HG03045 (cell line): ENCODE results near the gene ZFP57.
A peak's percentile ranks its signal among the peaks of the same experiment; 100 is the strongest.

Experiments used
- ATAC-seq: cut with Tn5 transposase; IDR thresholded peaks from one replicate; pipeline ENCODE4 v1.9.1; 2021; ENCODE audit warnings: mild to moderate bottlenecking, moderate library complexity; ENCODE audit not compliant: unreplicated experiment

Gene ZFP57

DNA sequence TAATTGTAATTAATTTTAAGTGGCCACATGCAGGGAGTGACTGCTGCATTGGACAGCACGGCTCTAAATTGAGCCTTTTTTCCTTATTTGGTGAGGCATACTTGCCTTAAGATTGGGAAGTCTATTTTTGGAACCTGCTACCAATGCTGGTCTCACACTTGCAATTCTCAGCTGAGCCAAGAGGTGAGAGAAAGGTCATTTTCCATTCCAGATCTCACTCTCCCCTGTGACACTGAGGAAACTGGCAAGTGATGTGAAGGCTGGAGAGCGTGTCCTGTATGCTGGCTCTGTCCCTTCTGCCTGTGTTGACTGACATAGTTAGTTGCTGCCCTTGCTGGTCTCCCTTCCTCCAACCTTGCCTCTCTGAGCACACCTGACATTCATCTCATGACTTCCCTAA lies 24.8 kb downstream of the ZFP57 start:
- no peak for ATAC-seq

- no peak for ATAC-seq
Measured at GRCh38 chr6:29655658-29656057, 25.3 kb downstream of the ZFP57 start.

DNA sequence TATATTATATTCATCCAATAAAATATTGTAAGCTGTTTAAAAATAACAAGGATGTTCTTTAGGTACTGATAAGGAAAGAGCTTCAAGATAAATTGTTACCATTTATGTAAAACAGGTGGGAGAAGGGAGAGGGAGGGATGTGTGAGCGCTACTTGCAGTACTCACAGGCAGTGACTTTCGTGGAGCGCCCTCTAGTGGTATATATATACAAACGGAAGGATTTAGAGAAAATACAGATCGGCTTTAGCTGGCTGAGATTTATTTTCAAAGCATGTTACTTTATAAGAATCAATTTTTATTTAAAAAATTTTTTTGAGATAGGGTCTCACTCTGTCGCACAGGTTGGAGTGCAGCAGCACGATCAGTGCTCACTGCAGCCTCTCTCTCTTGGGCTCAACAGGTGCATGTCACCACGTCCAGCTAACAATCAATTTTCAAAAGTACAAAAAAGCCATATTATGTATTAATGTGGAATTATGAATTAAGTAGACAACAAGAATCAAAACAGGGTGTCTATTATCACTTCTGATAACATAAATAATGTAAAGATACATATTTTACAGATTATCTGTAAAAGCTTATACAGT lies 27.4 kb downstream of the ZFP57 start:
- ATAC-seq, result no peak

- no peak for ATAC-seq
Measured at GRCh38 chr6:29652198-29652584, 28.8 kb downstream of the ZFP57 start.

- ATAC-seq, result no peak
Measured at GRCh38 chr6:29651413-29652197, 29.3 kb downstream of the ZFP57 start.

- ATAC-seq, result peak; percentile 93
Measured at GRCh38 chr6:29649701-29650673, 31.0 kb downstream of the ZFP57 start.

DNA sequence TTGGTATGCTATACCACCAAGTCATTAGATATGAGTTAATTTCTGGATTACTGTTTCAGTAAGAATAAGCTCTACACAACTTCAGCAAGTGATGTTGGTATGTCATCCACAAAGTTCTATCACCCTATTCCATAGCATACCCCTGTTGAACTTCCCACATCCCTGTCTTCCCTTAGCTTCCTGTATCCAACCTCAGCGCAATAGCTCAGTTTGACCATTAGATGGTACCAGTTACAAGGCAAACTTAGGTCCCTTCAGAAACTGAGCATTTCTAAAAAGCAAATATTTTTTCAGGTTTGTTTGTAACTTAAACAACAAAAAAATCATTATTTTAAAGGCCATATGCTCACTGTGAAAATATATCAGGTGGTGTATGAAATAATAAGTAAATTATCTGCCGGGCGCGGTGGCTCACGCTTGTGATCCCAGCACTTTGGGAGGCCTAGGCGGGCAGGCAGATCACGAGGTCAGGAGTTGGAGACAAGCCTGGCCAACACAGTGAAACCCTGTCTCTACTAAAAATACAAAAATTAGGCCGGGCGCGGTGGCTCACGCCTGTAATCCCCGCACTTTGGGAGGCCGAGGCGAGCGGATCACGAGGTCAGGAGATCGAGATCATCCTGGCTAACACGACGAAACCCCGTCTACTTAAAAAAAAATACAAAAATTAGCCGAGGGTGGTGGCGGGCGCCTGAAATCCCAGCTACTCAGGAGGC lies 32.9 kb downstream of the ZFP57 start:
- no peak for ATAC-seq

GRCh38 chr6:29641430-29642148 lies 39.4 kb downstream of the ZFP57 start:
- no peak for ATAC-seq

- ATAC-seq, result no peak
Measured at GRCh38 chr6:29637247-29637646, 43.7 kb downstream of the ZFP57 start.

GRCh38 chr6:29633534-29633905 lies 47.4 kb downstream of the ZFP57 start:
- ATAC-seq, result no peak

GRCh38 chr6:29632789-29633533 lies 48.0 kb downstream of the ZFP57 start, which contains the start of gene GABBR1:
GABBR1 (minus strand) TSS chr6:29633183; CDS start chr6:29632385, 798 bp downstream.
- peak; percentile 82 for ATAC-seq

GRCh38 chr6:29631860-29632731 lies 48.9 kb downstream of the ZFP57 start:
- peak; percentile 30 for ATAC-seq

- ATAC-seq, result no peak
Measured at GRCh38 chr6:29631209-29631810, 49.6 kb downstream of the ZFP57 start.

DNA sequence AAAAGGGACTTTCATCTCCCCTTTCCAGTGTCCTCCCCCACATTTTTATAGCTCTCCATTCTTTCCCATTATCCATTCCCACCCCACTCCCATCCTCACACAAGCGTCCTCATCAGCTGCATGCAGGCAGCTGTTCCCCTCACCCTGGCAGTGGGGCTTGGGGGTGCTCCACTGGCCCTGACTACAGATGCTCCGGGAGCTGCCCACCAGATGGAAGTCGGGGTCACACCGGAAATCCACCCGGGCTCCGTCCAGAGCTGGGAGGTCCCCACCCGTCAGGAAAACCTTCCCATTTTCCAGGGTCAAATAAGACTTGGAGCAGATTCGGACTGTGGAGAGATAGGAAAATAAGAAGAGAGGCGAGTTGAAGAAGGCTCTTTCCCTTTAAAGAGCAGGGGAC lies 50.6 kb downstream of the ZFP57 start:
- no peak for ATAC-seq

GRCh38 chr6:29629571-29629970 lies 51.4 kb downstream of the ZFP57 start:
- no peak for ATAC-seq

- no peak for ATAC-seq
Measured at GRCh38 chr6:29628419-29629281, 52.3 kb downstream of the ZFP57 start.

DNA sequence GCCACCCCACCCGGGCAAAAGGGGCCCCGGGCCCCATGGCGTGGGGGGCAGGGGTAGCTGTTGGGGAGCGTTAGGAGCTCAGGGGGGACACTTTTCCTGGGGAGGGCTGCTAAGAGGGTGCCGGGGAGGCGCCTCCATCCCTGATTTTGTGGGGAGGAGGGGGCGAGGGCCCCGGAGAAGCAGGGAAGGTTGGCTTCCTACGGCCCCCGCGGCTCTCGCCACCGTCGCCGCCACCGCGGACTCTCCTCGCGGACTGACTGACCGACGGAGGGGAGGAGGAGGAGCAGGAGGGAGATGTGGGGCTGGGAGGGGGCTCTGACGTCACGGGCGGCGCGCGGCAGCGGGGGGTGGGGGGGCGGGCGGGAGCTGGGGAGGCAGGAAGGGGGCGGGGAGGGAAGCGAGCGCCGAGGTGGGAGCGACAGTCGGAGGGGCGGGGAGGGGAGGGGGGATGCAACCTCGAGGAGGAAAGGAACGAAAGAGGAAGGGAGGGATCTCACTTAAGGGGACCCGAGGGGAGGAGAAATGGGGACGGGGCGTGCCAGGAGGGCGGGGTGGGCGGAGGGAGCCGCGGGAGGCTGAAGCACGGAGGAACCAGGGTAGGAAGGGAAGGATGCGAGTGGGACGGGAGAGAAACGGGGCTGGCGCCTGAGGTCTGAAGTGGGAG lies 53.1 kb downstream of the ZFP57 start:
- ATAC-seq, result no peak
